A673 (cell line): ENCODE results near the gene ALKBH2. TPM values are rescaled to one million over a fixed set of nuclear protein-coding genes. Genes with fewer than 3 reads are reported as not detected.

Experiments
- BruUV-seq: library from RNA; stranded (reverse); fragments of 400-500 nt; replicated peaks from 2 replicates; lab custom pipeline; 2021; lab: Mats Ljungman, UMichigan
- CTCF ChIA-PET: fragments of 300-600 bp; sonication (Branson Sonifier 250); formaldehyde crosslinking; loops from one replicate; lab custom pipeline; 2022; ENCODE audit warnings: antibody characterized with exemption; lab: Charles Lee
- POLR2A ChIA-PET: fragments of 300-600 bp; sonication (Branson Sonifier 250); formaldehyde crosslinking; loops from one replicate; lab custom pipeline; 2022; ENCODE audit warnings: antibody characterized with exemption; ENCODE audit not compliant: low non-redundant PET; lab: Charles Lee
- DNase-seq: peaks from one replicate; pipeline ENCODE4 v3.0.0-alpha.2; 2015; ENCODE audit warnings: low spot score
- H3K27ac ChIP-seq: fragments of 200-600 bp; sonication (generic); 2 replicates; pipeline ENCODE4 v1.5.1; 2016; ENCODE audit warnings: mixed run types, low read depth, mild to moderate bottlenecking, mixed read lengths, antibody characterized with exemption, low read length; ENCODE audit not compliant: poor library complexity, severe bottlenecking
- H3K27me3 ChIP-seq: fragments of 200-600 bp; sonication (generic); replicated peaks from 2 replicates; pipeline ENCODE4 v1.6.1; 2017; ENCODE audit warnings: mixed run types, low read depth, mild to moderate bottlenecking, mixed read lengths, antibody characterized with exemption, low read length; ENCODE audit not compliant: insufficient read depth, poor library complexity
- H3K36me3 ChIP-seq: fragments of 200-600 bp; sonication (generic); 2 replicates; pipeline ENCODE4 v1.6.1; 2016; ENCODE audit warnings: mixed run types, mild to moderate bottlenecking, mixed read lengths, antibody characterized with exemption, low read length; ENCODE audit not compliant: insufficient read depth, poor library complexity, severe bottlenecking
- H3K4me1 ChIP-seq: fragments of 200-600 bp; sonication (generic); 2 replicates; pipeline ENCODE4 v1.6.1; 2017; ENCODE audit warnings: mixed run types, mild to moderate bottlenecking, mixed read lengths, antibody characterized with exemption, low read length; ENCODE audit not compliant: insufficient read depth, poor library complexity, severe bottlenecking
- H3K4me3 ChIP-seq: fragments of 200-600 bp; sonication (generic); 2 replicates; pipeline ENCODE4 v1.5.1; 2016; ENCODE audit warnings: low read depth, mixed run types, mild to moderate bottlenecking, mixed read lengths, low read length; ENCODE audit not compliant: poor library complexity, severe bottlenecking
- H3K9me3 ChIP-seq: fragments of 200-600 bp; sonication (generic); 2 replicates; pipeline ENCODE4 v1.6.1; 2016; ENCODE audit warnings: mixed run types, low read depth, mild to moderate bottlenecking, mixed read lengths, antibody characterized with exemption, low read length; ENCODE audit not compliant: poor library complexity, severe bottlenecking
- EZH2 ChIP-seq: fragments of 200-600 bp; sonication (generic); IDR thresholded peaks from 2 replicates; pipeline ENCODE4 v1.6.1; 2017; ENCODE audit warnings: borderline replicate concordance, low read depth, mild to moderate bottlenecking, mixed read lengths, antibody characterized with exemption, low read length; ENCODE audit not compliant: poor library complexity, severe bottlenecking
- intact Hi-C: fragments of 100-400 bp; cut with micrococcal nuclease; formaldehyde crosslinking; loops from one replicate; pipeline ENCODE4 v1.10.0; 2022; ENCODE audit not compliant: unreplicated experiment
- total RNA-seq: library from RNA; stranded (reverse); gene quantifications from 2 replicates; pipeline ENCODE4 v1.2.3, GENCODE V29; 2021
- TF ChIP-seq, protein P1 (sequence below): fragments of 300-800, 200-600 bp; sonication (generic); conservative IDR thresholded peaks from 2 replicates; pipeline ENCODE4 v1.5.1; 2017; ENCODE audit warnings: low read depth, mild to moderate bottlenecking, antibody characterized with exemption, low read length, moderate library complexity, mixed read lengths

Gene ALKBH2
- total RNA-seq, 1 experiment from 2014 or later, result 40.6 TPM

DNA sequence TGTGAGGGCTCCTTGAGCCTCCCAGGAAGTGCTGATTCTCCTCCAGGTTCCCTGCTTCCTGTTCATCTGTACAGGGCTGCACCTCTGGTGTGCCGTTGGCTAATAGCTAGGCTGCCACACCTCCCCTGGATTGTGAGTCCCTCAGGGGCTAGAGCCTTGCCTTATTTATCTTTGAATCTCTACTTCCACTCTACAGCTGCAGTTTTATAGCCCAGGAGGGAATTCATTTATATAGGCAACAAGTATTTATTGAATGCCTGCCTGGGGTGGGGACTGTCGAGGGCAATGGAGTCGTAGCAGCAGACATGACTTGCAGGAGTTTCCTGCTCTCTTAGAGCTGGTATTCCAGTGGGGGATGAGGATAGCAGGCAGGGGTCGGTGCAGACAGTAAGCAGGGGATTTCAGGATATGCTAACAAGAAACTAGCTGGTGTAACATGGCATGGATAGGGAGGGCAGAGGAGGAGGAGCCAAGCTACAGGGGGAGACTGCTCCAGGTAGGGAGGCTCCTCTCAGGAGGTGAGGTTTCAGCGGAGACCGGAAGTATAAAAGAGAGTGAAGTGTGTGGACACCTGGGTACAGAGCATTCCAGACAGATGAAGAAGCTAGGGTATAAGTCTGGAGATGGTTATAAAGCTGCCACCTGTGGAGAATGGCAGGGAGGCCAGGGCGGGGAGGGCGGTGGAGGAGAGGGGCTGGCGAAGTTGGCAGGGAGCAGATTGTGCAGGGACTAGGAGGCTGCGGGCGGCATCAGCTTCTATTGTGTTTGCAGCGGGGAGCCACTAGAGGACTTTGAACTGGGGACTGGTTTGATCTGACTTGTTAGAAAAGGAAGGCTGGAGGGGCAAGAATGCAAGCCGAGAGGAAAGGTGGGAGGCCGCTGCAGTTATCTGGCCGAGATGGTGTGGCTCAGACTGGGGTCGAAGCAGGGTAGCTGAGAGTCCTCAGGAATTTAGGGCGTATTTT lies 23.7 kb downstream of the ALKBH2 start:
- no peaks in the 10 kb centered on the region for H3K4me1 ChIP-seq
- BruUV-seq, result no TSS peak
- peak; percentile 53 for DNase-seq
- ChIA-PET POLR2A (no interaction called here), CTCF (no interaction called here)
- no peaks in the 10 kb centered on the region for H3K27me3 ChIP-seq
- H3K36me3 ChIP-seq, result peaks cover 1% of the 10 kb centered on the region
- no peak overlapping the region for H3K27ac ChIP-seq
- no peak for TF ChIP-seq EZH2
- TF ChIP-seq, protein P1, sequence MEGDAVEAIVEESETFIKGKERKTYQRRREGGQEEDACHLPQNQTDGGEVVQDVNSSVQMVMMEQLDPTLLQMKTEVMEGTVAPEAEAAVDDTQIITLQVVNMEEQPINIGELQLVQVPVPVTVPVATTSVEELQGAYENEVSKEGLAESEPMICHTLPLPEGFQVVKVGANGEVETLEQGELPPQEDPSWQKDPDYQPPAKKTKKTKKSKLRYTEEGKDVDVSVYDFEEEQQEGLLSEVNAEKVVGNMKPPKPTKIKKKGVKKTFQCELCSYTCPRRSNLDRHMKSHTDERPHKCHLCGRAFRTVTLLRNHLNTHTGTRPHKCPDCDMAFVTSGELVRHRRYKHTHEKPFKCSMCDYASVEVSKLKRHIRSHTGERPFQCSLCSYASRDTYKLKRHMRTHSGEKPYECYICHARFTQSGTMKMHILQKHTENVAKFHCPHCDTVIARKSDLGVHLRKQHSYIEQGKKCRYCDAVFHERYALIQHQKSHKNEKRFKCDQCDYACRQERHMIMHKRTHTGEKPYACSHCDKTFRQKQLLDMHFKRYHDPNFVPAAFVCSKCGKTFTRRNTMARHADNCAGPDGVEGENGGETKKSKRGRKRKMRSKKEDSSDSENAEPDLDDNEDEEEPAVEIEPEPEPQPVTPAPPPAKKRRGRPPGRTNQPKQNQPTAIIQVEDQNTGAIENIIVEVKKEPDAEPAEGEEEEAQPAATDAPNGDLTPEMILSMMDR, result no peak
- no peaks in the 10 kb centered on the region for H3K9me3 ChIP-seq
- H3K4me3 ChIP-seq, result no peak overlapping the region
- intact Hi-C loops, result no loop called here

DNA sequence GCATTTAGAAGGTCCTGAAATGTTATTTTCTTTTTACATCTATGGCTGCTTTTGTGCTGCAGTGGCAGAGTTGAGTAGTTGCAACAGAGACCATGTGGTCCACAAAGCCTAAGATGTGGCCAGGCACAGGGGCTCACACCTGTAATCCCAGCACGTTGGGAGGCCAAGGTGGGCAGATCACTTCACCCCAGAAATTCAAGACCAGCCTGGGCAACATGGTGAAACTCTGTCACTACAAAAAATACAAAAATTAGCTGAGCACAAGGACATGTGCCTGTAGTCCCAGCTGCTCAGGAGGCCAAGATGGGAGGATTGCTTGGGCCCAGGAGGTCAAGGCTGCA lies 27.4 kb downstream of the ALKBH2 start:
- intact Hi-C loops, result no loop called here
- no peaks in the 10 kb centered on the region for H3K4me1 ChIP-seq
- H3K36me3 ChIP-seq, result no peaks in the 10 kb centered on the region
- H3K9me3 ChIP-seq, result no peaks in the 10 kb centered on the region
- ChIA-PET CTCF (no interaction called here), POLR2A (no interaction called here)
- no peak overlapping the region for H3K27ac ChIP-seq
- DNase-seq, result no peak
- BruUV-seq, result no TSS peak
- H3K27me3 ChIP-seq, result no peaks in the 10 kb centered on the region
- no peak overlapping the region for H3K4me3 ChIP-seq
- no peak for TF ChIP-seq EZH2
- TF ChIP-seq, protein P1, result no peak

DNA sequence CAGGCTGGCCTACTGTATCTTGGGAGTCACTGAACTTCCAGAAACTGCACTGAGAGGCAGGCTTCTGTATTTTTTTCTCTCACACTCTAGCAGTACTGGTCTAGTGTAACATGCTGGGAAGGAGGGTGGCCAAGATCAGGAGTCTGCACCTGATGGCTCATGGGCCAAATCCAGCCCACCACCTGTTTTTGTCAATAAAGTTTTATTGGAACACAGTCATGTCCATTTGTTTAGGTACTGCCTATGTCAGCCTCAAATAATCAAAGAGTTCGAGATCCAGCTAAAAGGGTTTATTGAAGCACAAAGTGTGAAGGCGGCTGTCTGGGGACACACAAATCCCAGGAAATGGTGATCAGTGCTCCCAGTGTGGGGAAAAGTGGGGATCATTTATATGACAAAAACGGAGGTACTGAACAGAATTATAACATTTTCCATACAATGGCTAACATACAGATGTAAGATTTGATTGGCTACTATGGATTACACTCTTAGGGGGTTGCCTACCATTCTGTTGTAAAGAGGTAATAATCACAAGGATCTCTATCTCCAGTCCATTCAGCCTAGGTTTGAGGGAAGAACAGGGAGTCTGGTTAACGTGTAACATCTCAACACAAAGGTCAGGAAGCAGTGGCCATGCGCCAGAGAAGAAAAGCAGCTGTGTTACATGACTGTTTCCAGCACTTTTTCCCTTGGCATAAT lies 28.0 kb downstream of the ALKBH2 start:
- no peaks in the 10 kb centered on the region for H3K4me1 ChIP-seq
- no peak for DNase-seq
- intact Hi-C loops, result no loop called here
- POLR2A ChIA-PET, result no interaction called here
- no peaks in the 10 kb centered on the region for H3K36me3 ChIP-seq
- H3K27me3 ChIP-seq, result no peaks in the 10 kb centered on the region
- TF ChIP-seq EZH2, result no peak
- TF ChIP-seq, protein P1, result no peak
- CTCF ChIA-PET, result no interaction called here
- H3K9me3 ChIP-seq, result no peaks in the 10 kb centered on the region
- no TSS peak for BruUV-seq
- no peak overlapping the region for H3K27ac ChIP-seq
- H3K4me3 ChIP-seq, result no peak overlapping the region
